HG02938 (cell line): ENCODE data around the gene ZC2HC1B.
"Not testable (repeated sequence)": the region's sequence is repeated elsewhere in the genome, so short reads cannot be mapped to it uniquely, and the experiment has no call there.

ENCODE experiments used
- ATAC-seq: cut with Tn5 transposase; IDR thresholded peaks from one replicate; pipeline ENCODE4 v1.9.1; 2021; ENCODE audit warnings: mild to moderate bottlenecking, moderate library complexity; ENCODE audit not compliant: unreplicated experiment

The ZC2HC1B gene

DNA sequence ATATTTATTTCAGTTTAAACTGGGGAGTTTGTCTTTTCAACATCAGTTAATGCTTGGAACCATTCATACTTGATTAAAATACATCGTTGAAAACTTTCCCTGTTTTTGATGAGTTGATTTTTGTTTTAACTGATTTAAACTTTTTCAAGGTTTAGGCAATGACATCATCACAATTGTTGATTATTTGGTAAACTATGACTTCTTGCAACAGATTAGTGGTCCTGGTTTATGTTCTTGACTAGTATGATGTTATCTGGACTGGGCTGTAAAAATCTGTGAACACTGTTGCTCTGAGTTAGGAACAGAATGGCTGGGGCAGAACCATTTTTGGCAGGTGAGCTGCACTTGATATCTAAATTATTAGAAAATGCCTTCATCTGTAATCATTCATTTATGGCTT lies at the start of gene ZC2HC1B:
ZC2HC1B (plus strand) TSS at position 241 of the 400 bp plus-strand sequence; CDS start at position 307, 66 bp downstream.
- no peak for ATAC-seq

DNA sequence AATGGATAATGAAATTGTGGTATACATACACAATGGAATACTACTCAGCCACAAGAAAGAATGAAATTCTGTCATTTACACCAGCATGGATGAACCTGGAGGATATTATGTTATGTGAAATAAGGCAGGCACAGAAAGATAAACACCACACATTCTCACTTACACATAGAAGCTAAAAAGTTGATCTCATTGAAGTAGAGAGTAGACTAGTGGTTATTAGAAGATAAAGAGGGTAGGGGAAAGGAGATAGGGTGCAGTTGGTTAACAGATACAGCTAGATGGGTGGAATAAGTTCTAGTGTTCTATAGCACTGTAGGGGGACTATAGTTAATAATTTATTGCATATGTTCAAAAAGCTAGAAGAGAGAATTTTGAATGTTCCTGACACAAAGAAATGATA lies 46.7 kb upstream of the ZC2HC1B start:
- no peak for ATAC-seq

GRCh38 chr6:143821359-143821758 lies 42.9 kb upstream of the ZC2HC1B start:
- ATAC-seq, result no peak

DNA sequence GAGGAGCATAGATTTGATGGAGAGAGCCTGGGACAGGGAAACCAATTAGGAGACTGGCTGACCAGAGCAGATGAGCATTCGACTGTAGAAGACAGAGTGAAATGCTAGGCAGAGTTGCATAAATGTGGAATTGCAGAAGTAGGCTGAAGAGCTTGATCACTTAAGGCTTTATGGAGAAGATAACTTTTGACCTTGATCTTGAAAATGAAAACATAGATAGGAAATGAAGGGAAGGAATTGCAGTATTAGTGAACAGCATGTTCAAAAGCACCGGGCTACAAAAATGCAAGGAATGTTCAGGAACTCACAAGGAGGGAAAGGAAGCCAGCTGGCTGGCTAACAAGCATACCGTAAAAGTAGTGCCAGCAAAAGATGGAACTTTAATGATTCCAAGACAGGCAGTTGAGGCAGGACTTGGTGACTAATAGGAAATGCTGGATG lies 41.7 kb upstream of the ZC2HC1B start:
- ATAC-seq, result no peak

DNA sequence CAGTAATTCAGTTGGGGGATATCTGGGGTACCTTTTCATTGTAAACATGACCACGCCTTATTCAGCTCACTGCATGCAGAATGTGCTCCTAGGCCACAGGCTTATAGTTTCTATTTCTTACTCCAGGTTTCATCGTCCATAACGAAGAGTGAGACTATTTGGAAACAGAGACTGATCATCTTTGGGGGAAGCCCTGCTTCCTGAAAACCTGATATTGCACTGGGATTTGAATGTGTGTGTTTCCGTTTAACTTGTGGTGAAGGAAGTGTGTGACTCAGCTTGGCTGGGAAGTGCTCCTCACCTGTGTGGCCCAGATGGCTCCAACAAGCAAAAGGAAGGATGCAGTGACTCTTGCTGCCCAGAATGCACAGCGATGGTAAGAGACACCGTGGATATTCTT lies 40.7 kb upstream of the ZC2HC1B start:
- ATAC-seq, result no peak

DNA sequence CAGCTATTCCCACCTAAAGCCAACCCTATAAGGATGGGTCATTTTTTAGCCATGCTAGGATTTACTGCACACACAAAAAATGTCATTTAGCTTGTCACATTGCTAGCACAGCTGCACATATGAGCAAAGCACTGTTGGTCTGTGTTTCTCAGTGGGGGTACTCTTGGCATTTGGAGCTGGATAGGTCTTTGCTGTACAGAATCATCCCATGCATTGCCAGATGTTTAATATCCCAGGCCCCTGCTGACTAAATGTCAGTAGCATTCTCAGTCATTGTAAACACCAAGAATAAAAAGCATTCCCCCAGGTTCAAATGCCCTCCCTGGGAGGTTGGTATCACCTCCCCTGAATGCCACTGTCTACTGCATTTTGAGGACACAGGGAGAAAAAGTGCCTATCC lies 35.7 kb upstream of the ZC2HC1B start:
- ATAC-seq, result no peak

DNA sequence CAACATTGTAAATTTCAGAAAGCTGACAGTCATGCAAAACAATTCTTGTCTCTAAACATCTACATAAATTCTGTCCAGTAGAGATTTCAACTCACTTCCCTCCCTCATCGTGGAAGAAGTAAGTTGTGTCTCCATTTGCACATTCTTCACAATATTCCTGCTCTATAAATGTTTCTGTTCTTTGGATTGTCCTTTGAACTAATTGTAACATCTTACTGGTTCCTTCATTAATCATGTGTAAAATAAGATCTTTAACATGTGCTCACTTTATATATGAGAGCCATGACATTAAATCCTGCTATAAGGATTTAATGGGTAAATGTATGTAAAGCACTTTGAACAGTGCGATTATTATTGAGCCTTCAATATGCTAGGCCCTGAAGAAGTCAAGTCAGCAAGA lies 28.1 kb upstream of the ZC2HC1B start:
- no peak for ATAC-seq

DNA sequence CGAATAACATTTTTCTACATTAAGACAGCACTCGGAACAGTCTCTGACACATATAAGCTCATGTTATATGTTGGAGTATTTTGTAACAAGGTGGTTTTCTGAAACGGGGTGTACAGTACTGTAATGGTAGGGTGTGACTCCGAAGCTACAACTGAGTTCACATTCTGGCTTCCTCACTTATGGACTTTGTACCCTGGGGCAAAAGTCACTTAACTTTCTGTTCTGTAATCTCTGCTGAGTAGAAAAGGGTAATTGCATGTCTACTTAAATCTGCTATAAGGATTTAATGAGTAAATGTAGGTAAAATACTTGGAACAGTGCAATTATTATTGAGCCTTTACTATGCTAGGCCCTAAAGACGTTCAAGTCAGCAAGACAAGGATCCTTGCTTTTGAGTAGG lies 25.9 kb upstream of the ZC2HC1B start:
- ATAC-seq, result no peak

- ATAC-seq, result no peak
These were observed 25.1 kb upstream of the ZC2HC1B start for GRCh38 chr6:143839196-143839595.

GRCh38 chr6:143840595-143841265 lies 23.5 kb upstream of the ZC2HC1B start:
- ATAC-seq, result no peak

GRCh38 chr6:143842461-143842901 lies 21.8 kb upstream of the ZC2HC1B start:
- peak; percentile 31 for ATAC-seq

- peak; percentile 99 for ATAC-seq
These were observed 21.2 kb upstream of the ZC2HC1B start, which contains the start of gene LTV1 for GRCh38 chr6:143842902-143843676. Gene LTV1 (plus strand): TSS chr6:143843338. CDS start chr6:143843478, 140 bp downstream.

DNA sequence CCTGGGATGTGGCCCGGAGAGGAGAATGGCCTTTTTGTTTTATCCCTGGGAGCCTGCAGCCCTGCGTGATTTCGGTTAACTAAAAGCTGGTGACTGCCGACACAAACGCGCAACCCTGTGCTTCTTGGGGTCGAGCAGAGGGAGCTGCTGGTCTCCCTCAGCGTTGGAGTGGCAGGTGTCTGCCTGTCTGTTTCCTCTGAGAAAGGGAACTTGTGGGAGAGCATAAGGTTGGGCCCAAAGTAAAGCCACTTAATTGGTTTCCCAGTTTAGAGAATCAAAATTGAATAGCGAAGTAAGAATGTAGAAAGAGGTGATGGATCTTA lies 20.6 kb upstream of the ZC2HC1B start:
- peak; percentile 15 for ATAC-seq

DNA sequence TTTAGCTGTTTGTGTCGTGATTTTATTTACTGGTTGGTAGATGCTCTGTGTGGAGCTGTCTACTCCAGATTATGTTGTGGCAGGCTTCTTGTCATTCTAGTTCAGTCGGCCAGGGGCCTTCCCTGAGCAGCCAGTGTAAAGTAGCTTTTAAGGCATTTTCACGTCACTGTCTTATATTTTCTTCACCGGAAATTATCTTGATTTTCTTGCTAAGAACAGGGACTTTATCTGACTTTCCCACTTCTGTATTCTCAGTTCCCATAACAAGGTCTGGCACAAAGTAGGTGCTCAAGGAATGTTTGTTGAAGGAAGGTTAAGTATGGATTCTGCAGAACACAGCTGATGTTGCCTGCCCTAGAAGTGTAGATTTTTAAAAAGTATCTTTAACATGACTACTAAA lies 20.3 kb upstream of the ZC2HC1B start:
- ATAC-seq, result no peak

DNA sequence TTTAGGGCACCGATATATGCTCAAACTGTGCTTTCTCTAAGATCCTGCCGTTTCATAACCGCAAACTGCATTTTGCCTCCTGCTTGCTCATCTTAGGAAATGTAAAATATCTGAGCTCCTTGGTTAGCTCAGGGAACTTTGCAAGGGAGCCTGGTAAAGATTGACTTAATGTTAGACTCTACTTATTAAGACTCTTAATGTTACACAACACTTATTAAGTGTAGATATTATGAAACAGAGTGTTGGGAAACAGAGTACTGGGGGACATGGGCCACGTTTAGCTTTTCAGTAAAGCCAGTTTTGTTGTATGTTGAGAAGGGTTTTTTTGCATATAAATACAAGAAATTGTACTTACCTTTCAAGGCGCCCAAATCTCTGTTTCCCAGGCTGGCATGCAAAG lies 19.2 kb upstream of the ZC2HC1B start:
- ATAC-seq, result no peak

DNA sequence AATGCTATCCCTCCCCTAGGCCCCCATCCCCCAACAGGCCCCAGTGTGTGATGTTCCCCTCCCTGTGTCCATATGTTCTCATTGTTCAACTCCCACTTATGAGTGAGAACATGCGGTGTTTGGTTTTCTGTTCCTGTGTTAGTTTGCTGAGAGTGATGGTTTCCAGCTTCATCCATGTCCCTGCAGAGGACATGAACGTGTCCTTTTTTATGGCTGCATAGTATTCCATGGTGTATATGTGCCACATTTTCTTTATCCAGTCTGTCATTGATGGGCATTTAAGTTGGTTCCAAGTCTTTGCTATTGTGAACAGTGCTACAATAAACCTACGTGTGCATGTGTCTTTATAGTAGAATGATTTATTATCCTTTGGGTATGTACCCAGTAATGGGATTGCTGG lies 12.6 kb upstream of the ZC2HC1B start:
- not testable (repeated sequence) for ATAC-seq

- not testable (repeated sequence) for ATAC-seq
These were observed 9.2 kb upstream of the ZC2HC1B start for GRCh38 chr6:143855057-143855456.

DNA sequence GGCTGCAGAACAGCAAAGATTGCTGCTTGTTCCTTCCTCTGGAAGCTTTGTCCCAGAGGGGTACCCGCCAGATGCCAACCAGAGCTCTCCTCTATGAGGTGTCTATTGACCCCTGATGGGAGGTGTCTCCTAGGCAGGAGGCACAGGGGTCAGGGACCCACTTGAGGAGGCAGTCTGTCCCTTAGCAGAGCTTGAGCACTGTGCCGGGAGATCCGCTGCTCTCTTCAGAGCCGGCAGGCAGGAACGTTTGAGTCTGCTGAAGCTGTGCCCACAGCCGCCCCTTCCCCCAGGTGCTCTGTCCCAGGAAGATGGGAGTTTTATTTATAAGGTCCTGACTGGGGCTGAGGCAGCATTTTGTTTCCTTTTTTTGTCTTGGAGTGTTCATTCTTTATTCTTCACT lies 7.5 kb upstream of the ZC2HC1B start:
- not testable (repeated sequence) for ATAC-seq

- ATAC-seq, result no peak
These were observed 6.6 kb upstream of the ZC2HC1B start for GRCh38 chr6:143857651-143858050.

- ATAC-seq, result no peak
These were observed 4.2 kb upstream of the ZC2HC1B start for GRCh38 chr6:143859891-143860660.

DNA sequence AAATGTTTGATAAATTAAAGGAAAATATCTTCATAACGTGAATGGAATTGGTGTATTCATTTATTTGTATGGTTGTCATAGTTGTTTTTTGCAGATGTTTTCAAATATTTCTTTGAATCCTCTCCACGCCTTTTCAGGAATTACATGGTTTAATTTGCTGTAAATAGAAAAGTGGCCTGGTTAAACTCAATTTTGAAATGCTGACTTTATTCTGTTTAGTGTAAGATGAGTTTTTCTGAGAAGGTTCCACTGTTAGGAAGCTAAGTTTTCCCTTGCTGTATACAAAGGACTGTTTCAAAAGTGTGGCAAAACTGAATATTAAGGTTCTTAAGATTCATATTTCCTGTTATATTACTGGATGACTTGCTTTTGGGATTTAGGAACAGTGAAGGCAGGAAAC lies 503 bp upstream of the ZC2HC1B start:
- ATAC-seq, result no peak

GRCh38 chr6:143867236-143867635 lies 3.0 kb downstream of the ZC2HC1B start:
- ATAC-seq, result no peak
